HG03280 (cell line): Measurements from ENCODE around the gene PEX11G.

ENCODE experiments used
- ATAC-seq: cut with Tn5 transposase; IDR thresholded peaks from one replicate; pipeline ENCODE4 v1.9.1; 2021; ENCODE audit warnings: mild to moderate bottlenecking, moderate library complexity; ENCODE audit not compliant: unreplicated experiment

The PEX11G gene

DNA sequence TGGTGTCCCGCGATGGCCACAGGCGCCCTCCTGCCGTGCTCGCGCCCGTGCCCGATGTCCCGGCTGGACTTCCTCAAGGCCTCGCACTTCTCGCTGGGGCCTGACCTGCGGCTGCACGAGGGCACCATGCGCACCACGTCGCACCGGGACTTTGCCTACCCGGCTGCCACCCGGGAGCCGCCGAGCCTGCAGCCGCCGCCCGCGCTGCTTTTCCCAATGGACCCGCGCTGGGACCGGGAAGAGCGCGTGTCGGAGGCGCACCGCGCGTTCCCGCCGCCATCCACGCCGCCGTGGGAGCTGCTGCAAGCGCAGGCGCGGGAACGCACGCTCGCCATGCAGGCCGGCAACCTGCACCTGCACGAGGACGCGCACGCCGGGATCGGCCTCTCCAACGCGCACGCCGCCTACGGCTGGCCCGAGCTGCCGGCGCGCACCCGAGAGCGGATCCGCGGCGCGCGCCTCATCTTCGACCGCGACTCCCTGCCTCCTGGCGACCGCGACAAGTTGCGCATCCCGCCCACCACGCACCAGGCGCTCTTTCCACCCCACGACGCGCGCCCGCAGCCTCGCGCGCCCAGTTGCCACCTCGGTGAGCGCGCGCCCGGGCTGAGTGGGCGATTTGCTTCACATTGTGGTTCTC lies 12.1 kb upstream of the PEX11G start:
- no peak for ATAC-seq

- no peak for ATAC-seq
Measured at GRCh38 chr19:7497292-7497691, 8.5 kb upstream of the PEX11G start.

GRCh38 chr19:7494416-7495098 lies 5.7 kb upstream of the PEX11G start:
- ATAC-seq, result no peak

- no peak for ATAC-seq
Measured at GRCh38 chr19:7492558-7492957, 3.7 kb upstream of the PEX11G start.

DNA sequence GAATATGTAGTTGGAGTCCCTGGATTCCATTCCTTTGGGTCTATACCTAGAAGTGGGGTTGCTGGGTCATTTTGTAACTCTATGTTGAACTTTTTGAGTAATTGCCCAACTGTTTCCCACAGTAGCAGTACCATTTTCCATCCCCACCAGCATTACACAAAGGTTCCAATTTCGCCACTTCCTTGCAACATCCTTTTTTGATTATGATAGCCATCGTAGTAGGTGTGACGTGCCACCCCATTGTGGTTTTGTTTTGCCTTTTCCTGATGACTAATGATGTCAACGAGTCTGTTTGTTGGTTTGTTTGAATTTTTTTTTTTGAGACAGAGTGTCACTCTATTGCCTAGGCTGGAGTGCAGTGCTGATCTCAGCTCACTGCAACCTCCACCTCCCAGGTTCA lies 3.3 kb upstream of the PEX11G start:
- no peak for ATAC-seq

GRCh38 chr19:7489609-7490044 lies 792 bp upstream of the PEX11G start:
- no peak for ATAC-seq

DNA sequence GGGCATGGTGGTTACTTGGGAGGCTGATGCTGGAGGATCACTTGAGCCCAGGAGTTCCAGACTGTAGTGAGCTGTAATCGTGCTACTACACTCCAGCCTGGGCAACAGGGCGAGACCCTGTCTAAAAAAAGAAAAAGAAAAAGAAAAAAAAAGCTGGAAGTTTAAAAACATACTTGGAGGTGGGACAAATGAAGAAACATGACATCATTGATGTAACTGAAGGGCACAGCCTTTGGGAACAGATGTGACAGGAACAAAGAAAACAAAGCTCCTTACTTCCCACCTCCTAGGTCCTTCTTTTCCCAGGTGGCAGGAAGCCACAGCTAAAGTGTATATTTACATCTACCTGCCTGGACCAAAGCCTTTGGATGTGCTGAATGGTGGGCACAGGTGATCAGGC lies 1.9 kb downstream of the PEX11G start:
- ATAC-seq, result no peak

DNA sequence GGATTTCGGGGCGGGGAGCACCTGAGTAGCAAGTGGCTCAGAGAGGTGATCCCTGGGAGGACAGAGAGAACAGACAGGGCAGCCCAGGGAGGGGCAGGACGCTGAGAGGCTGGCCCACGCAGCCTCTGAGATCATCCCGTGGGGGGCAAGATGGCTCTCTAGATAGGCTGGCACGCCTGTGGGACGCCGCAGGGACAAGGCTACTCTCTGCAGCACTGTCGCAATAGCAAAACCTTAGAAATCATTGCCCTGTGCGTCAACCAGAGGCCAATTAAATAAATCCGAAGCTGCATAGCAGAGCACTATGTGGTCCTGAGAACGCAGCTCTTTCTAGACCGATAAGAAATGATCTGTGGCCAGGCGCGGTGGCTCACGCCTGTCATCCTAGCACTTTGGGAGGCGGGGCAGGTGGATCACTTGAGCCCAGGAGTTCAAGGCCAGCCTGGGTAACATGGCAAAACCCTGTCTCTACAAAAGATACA lies 5.1 kb downstream of the PEX11G start:
- no peak for ATAC-seq

DNA sequence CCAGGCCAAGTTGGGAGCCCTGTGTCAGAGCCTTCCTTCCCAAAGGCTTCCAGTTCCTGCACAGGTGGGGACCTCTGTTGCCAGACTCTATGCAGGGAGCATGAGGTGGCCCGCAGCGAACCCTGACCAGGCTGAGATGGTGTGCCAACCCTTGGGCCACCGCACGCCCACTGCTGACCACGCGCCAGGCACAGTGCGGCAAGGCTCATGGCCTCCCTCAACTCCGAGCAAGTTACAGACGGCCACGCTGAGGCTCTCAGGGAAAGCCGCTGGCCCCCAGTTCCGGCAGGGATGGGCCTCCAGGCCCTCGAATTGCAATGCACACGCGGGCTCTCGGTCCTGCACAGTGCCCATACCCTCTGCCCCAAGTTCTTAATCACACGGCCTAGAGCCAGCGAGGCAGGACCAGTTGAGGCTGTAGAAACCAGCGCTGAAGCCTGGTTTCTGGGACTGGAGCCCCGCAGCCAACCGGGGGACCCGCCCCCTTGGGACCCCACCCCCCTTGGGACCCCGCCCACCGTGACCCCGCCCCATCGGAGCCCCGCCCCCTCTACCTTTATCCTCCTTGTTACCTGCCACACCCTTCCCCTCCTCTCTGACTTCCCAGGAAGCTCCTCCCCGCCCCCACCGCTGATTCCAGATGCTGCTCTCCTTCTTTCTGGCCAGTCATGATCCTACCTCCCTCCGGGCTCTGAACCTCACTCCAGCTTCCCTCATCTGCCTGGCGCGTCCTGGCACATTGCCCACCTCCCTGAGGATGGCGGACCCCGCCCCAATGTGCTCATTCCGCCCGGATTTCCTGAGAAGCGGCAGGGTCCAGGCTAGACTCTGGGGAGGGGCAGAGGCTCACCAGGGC lies 6.0 kb downstream of the PEX11G start:
- ATAC-seq, result no peak

DNA sequence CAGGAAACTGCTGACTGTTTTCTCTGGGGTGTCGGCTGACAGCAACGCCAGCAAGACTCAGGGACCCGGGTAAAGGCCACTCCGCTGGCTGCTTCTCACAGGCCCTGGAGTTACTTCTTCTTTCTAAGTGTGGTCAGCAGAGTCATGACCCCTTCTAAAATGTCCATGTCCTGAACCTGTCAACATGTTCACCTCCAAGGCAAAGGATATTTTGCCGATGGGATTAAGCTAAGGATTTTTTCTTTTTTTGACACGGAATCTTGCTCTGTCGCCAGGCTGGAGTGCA lies 7.9 kb downstream of the PEX11G start:
- ATAC-seq, result no peak

- no peak for ATAC-seq
Measured at GRCh38 chr19:7480222-7480969, 8.4 kb downstream of the PEX11G start.

- ATAC-seq, result no peak
Measured at GRCh38 chr19:7478843-7479227, 10.0 kb downstream of the PEX11G start.

DNA sequence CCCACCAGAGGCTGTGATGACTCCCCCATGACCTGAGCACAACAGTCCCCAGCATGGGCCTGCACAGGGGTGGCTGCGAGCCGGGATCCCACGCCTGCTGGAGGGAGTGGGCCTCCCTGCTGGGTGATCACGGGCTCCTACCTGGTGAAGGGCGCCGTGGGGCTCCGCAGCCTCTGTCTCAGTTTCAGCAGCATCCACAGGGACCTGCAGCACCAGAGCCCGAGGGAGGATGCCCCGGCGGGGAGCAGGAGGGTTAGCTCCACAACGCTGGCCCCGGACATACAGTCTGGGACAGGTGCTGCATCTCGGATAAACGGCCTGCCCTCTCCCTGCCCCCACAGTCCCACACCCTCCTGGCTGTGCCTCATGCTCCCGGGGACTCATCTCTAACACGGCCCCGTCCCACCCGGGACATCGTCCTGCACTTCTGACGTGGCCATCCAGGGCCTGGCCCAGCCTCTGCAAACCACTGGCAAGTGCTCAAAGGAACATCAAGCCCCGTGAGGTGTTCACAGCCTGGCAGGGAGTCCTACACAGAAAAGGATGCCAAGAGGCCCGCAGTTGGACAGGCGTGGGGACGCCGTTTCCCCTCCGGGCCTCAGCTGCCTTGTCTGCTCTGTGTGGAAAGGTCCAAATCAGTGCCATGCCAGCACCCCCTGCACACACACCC lies 10.5 kb downstream of the PEX11G start:
- ATAC-seq, result no peak

DNA sequence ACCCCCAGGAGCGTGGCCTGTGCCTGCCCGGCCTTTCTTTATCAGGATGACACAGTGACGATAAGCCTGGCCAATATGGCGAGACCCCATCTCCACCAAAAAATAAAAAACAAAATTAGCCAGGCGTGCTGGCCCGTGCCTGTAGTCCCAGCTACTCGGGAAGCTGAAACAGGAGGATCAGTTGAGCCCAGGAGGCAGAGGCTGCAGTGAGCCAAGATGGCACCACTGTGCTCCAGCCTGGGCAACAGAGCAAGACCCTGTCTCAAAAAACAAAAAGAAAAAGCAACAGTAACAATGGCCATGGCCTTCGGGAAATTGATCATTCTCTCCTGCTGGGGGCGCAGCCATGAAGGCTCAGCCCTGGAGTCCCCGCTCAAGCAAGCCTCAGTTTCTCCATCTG lies 11.1 kb downstream of the PEX11G start:
- ATAC-seq, result no peak

GRCh38 chr19:7476777-7477494 lies 11.9 kb downstream of the PEX11G start:
- no peak for ATAC-seq

- no peak for ATAC-seq
Measured at GRCh38 chr19:7476241-7476640, 12.6 kb downstream of the PEX11G start.

GRCh38 chr19:7475665-7476064 lies 13.2 kb downstream of the PEX11G start:
- no peak for ATAC-seq

DNA sequence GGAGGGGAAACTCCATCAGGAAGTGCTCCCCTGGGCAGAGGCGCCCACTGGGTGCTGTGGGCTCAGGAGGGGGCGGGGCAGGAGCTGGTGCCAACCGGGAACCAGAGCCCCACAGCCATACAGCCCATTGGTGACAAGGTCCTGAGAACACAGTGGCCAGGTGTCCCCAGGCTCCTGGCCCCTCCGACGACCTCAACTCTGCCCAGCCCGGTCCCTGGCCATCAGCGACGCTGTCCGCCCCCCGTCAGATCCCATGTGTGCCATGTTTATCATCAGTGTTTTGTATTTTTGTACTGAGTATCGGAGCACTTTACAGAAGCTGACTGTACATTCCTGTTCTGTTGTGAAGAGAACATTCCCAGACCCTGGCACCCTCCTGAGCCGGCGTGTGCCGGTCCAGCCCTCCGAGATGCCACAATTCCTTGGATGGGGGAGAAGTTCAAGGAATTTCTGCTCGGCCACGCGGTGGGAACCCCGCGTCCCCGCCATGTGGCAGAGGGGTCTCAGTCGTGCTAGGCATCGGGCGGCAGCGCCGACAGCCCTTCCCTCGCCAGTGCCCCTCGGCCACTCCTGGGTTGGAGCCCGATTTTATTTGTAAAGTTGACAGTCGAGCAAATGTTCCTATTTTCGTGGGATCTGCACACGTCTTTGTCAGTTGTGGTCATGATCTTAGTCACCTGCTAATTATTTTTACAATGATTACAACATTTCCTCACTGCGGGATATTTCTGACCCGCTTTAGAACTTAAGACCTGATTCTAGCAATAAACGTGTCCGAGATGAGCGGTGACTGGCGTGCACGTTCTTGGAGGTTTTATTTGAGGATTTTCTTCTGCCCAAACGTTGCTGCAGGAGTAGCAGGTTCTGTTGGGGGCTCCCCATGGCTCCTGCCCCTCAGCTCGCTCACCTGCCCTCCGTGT lies 16.9 kb downstream of the PEX11G start:
- ATAC-seq, result no peak
